ENCODE data around the gene FBXO46.

DNA sequence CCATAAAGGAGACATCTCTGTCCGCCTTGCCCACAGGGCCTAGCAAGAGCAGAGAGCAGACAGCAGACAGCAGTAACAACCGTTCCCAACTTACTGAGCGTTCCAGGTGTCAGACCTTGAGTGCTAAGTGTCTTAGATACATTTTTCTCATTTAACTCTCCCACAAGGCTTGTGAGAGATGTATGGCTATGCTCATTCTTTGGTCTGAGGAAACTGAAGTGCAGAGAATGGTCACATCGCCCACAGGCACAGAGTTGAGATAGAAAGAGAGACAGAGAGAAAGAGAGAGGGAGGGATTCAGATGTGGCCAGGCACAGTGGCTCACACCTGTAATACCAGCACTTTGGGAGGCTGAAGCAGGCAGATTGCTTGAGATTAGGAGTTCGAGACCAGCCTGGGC is 16.8 kb upstream of the FBXO46 start:
- TF ChIP-seq ZFP3 (CRISPR knock-in tag; IDR thresholded peaks at IDR 0.05) (no peak), ZFP30 (CRISPR knock-in tag; IDR thresholded peaks at IDR 0.05) (no peak), GLIS3 (CRISPR knock-in tag; IDR thresholded peaks at IDR 0.05) (no peak), ZNF8 (CRISPR knock-in tag; IDR thresholded peaks at IDR 0.05) (no peak), BACH2 (CRISPR knock-in tag; IDR thresholded peaks at IDR 0.05; ENCODE audit: borderline replicate concordance) (no peak), TCF4 (CRISPR knock-in tag; IDR thresholded peaks at IDR 0.05; ENCODE audit: borderline replicate concordance) (no peak), PPARA (CRISPR knock-in tag; IDR thresholded peaks at IDR 0.05; ENCODE audit: borderline replicate concordance) (no peak)
- TF ChIP-seq, protein P1, sequence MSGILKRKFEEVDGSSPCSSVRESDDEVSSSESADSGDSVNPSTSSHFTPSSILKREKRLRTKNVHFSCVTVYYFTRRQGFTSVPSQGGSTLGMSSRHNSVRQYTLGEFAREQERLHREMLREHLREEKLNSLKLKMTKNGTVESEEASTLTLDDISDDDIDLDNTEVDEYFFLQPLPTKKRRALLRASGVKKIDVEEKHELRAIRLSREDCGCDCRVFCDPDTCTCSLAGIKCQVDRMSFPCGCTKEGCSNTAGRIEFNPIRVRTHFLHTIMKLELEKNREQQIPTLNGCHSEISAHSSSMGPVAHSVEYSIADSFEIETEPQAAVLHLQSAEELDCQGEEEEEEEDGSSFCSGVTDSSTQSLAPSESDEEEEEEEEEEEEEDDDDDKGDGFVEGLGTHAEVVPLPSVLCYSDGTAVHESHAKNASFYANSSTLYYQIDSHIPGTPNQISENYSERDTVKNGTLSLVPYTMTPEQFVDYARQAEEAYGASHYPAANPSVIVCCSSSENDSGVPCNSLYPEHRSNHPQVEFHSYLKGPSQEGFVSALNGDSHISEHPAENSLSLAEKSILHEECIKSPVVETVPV (CRISPR knock-in tag; IDR thresholded peaks at IDR 0.05) = no peak

Measured in SK-N-SH treated with all-trans-retinoic acid at 6 μM for 48 hours (cell line).